ENCODE results near the gene PRMT1.

The PRMT1 gene

DNA sequence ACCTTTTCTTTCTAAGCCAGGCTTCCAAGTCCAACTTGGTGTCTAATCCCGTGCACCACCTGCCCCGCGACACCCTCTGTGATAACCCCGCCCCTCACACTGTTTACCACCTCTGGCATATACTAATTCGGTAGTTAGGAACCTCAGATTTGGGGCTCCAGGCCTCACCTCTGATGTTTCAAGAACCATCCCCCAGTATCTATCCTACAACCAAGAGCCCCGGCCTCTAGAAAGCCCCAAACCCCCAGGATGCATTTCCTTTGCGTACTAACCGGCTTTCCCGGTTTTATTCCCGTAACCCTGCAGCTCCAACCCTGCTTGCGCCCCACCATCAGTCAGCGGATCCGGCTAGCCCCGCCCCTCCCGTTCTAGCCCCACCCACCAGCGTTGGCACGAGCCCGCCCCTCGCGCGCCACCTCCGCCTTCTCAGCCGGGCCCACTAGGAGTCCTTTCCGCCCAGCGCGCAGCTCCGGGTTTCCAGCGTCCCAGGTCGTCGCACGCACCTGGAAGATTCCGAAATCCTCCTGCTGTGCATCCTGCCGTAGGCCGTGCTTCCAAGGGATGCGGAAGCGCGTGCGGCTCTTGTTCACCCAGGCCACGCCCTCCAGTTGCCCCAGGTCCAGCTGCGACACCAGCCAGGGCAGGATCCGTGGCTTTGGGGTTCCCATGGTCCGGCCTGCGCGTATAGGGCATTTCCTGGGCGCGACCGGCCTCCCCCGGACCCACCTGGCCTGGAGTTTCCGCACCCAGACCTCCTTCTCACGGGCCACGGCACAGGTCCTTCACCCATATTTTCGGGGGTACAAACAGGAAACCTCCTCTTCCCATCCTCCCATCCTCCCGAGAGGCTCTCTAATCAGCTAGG, 12.7 kb upstream of the PRMT1 start:
- Histone ChIP-seq H2BK120ac (ENCODE audit: low read depth, low read length) (no peak overlapping the region), H3K79me2 (ENCODE audit: control insufficient read depth, insufficient read depth, low read length) (peaks cover 19% of the 10 kb centered on the region), H2AK5ac (ENCODE audit: low read length) (peak overlapping the region; percentile 99), H3K4me2 (ENCODE audit: low read length) (peak overlapping the region; percentile 100), H3K4me3 (ENCODE audit: low read length) (peak overlapping the region; percentile 99), H4K5ac (ENCODE audit: low read length) (no peak overlapping the region), H3K56ac (ENCODE audit: low read length) (peak overlapping the region; percentile 99), H2BK15ac (replicated peaks; ENCODE audit: low read depth) (no peak overlapping the region), H3K27ac (ENCODE audit: low read depth, low read length) (peak overlapping the region; percentile 55), H3K79me1 (ENCODE audit: low read length) (peaks cover 17% of the 10 kb centered on the region), H3K4me1 (ENCODE audit: control insufficient read depth, low read depth, low read length) (peaks cover 2% of the 10 kb centered on the region), H3K27me3 (ENCODE audit: insufficient read depth, low read length, poor library complexity) (no peaks in the 10 kb centered on the region), H3K4ac (ENCODE audit: low read depth, low read length) (no peak overlapping the region), H4K8ac (ENCODE audit: low read depth, low read length) (no peak overlapping the region), H2BK5ac (ENCODE audit: low read length) (peak overlapping the region; percentile 78), H3K23ac (ENCODE audit: low read length) (peak overlapping the region; percentile 94), H3K36me3 (ENCODE audit: control insufficient read depth, insufficient read depth, low read length) (peaks cover 8% of the 10 kb centered on the region), H3K9ac (ENCODE audit: low read length) (peak overlapping the region; percentile 99), H3K18ac (ENCODE audit: low read length) (no peak overlapping the region)
- DNase-seq = peak; percentile 92
- WGBS (ENCODE audit: extremely low coverage, insufficient coverage, low lambda C conversion rate) = no CpG with 5 or more reads among the region's 53 CpGs

DNA sequence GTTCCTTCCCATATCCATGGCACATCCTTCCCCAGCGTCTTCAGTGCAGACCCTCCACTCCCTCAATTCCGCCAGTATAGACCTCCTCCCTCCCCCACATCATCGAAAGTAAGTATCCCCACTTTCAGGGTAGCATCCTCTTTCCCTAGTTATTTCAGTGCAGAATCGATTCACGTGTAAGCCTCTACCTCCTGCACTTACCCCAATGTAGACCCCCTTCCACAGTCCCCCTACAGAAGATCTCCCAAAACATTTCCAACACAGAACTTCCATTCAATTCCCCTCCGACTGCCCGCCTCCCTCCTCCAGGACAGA, 12.1 kb upstream of the PRMT1 start:
- H4K8ac ChIP-seq (ENCODE audit: low read depth, low read length) = no peak overlapping the region
- H3K4me1 ChIP-seq (ENCODE audit: control insufficient read depth, low read depth, low read length) = peaks cover 2% of the 10 kb centered on the region
- peak; percentile 32 for DNase-seq
- peak overlapping the region; percentile 99 for H2AK5ac ChIP-seq (ENCODE audit: low read length)
- H3K4me3 ChIP-seq (ENCODE audit: low read length) = peak overlapping the region; percentile 99
- H3K79me2 ChIP-seq (ENCODE audit: control insufficient read depth, insufficient read depth, low read length) = peaks cover 19% of the 10 kb centered on the region
- no peak overlapping the region for H3K4ac ChIP-seq (ENCODE audit: low read depth, low read length)
- peaks cover 6% of the 10 kb centered on the region for H3K36me3 ChIP-seq (ENCODE audit: control insufficient read depth, insufficient read depth, low read length)
- WGBS (ENCODE audit: extremely low coverage, insufficient coverage, low lambda C conversion rate) = no CpG with 5 or more reads among the region's 7 CpGs
- no peak overlapping the region for H2BK15ac ChIP-seq (replicated peaks; ENCODE audit: low read depth)
- H2BK5ac ChIP-seq (ENCODE audit: low read length) = peak overlapping the region; percentile 78
- no peak overlapping the region for H3K18ac ChIP-seq (ENCODE audit: low read length)
- H3K79me1 ChIP-seq (ENCODE audit: low read length) = peaks cover 20% of the 10 kb centered on the region
- H3K27me3 ChIP-seq (ENCODE audit: insufficient read depth, low read length, poor library complexity) = no peaks in the 10 kb centered on the region
- peak overlapping the region; percentile 99 for H3K56ac ChIP-seq (ENCODE audit: low read length)
- H3K4me2 ChIP-seq (ENCODE audit: low read length) = peak overlapping the region; percentile 100
- peak overlapping the region; percentile 99 for H3K9ac ChIP-seq (ENCODE audit: low read length)
- H3K27ac ChIP-seq (ENCODE audit: low read depth, low read length) = peak overlapping the region; percentile 55
- H2BK120ac ChIP-seq (ENCODE audit: low read depth, low read length) = no peak overlapping the region
- peak overlapping the region; percentile 94 for H3K23ac ChIP-seq (ENCODE audit: low read length)
- H4K5ac ChIP-seq (ENCODE audit: low read length) = no peak overlapping the region

DNA sequence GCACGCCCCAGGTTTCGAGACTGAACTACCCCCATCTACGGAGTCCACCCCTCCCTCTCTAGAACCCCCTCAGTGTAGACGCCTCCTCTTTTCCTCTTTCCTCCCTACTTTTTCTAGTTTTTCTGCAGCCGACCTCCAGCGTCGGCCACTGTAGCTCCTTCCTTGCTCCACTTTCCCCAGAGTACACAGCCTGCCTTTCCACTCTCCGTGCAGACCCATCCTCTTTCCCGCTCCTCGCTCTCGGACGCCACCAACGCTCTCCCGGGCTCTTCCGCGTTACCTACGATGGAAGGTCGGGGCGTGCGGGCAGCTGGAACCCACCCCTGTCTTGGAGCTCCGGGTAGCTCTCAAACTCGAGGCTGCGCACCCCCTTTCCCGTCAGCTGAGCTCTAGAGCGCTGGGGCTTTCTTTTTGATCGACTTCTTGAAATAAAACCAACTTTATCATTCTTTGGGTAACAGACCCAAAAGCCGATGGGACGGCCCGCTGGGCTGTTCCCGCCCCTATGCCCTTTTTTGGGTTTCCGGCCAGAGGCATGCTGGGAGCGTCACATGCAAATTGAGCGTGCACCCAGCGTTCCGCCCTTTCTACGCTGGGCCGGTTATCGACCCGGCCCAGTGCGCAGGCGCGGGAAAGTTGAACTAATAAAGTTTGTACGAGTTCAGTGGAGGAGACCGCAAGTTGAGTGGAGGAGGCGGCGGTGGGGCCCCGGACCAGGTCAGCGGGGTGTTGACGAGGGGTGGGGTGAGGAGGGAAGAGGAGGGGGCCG, 11.5 kb upstream of the PRMT1 start, which contains the start of the genes BCL2L12 and IRF3:
BCL2L12 (plus strand) TSS at position 583 of the 769 bp plus-strand sequence. CDS start 760 bp downstream, outside the sequence.
IRF3 (minus strand) TSS at position 507 of the 769 bp plus-strand sequence. CDS start 1,019 bp downstream, outside the sequence.
- Histone ChIP-seq H3K79me1 (ENCODE audit: low read length) (peaks cover 20% of the 10 kb centered on the region), H3K27ac (ENCODE audit: low read depth, low read length) (peak within 1 kb of the TSS; percentile 55), H3K36me3 (ENCODE audit: control insufficient read depth, insufficient read depth, low read length) (peaks cover 6% of the 10 kb centered on the region), H4K8ac (ENCODE audit: low read depth, low read length) (no peak within 1 kb of the TSS), H2AK5ac (ENCODE audit: low read length) (peak within 1 kb of the TSS; percentile 99), H3K23ac (ENCODE audit: low read length) (peak within 1 kb of the TSS; percentile 95), H2BK5ac (ENCODE audit: low read length) (peak within 1 kb of the TSS; percentile 78), H3K4me1 (ENCODE audit: control insufficient read depth, low read depth, low read length) (peaks cover 2% of the 10 kb centered on the region), H3K4me3 (ENCODE audit: low read length) (peak within 1 kb of the TSS; percentile 99), H4K5ac (ENCODE audit: low read length) (no peak within 1 kb of the TSS), H3K4ac (ENCODE audit: low read depth, low read length) (peak within 1 kb of the TSS; percentile 77), H3K18ac (ENCODE audit: low read length) (peak within 1 kb of the TSS; percentile 85), H2BK15ac (replicated peaks; ENCODE audit: low read depth) (no peak within 1 kb of the TSS), H3K27me3 (ENCODE audit: insufficient read depth, low read length, poor library complexity) (no peaks in the 10 kb centered on the region), H2BK120ac (ENCODE audit: low read depth, low read length) (no peak within 1 kb of the TSS), H3K79me2 (ENCODE audit: control insufficient read depth, insufficient read depth, low read length) (peaks cover 19% of the 10 kb centered on the region), H3K9ac (ENCODE audit: low read length) (peak within 1 kb of the TSS; percentile 99), H3K4me2 (ENCODE audit: low read length) (peak within 1 kb of the TSS; percentile 100), H3K56ac (ENCODE audit: low read length) (peak within 1 kb of the TSS; percentile 99)
- WGBS (ENCODE audit: extremely low coverage, insufficient coverage, low lambda C conversion rate) = no CpG with 5 or more reads among the region's 50 CpGs
- peak; percentile 97 for DNase-seq

DNA sequence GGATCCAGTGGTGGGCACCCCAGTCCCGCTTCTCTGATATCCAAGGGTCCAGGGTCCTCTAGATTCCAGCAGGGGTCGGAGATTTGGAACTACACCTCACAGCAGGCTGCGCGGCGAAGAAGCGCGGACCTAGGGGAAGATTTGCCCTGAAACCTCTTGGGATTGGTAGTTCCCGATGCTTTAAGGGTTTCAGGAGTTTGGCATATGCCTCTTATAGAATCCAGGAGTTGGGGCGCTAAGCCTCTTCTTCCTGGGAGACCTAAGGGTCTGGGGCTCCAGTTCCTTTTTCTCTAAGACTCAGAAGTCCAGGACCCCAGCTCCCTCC, 11.0 kb upstream of the PRMT1 start:
- H3K18ac ChIP-seq (ENCODE audit: low read length) = peak overlapping the region; percentile 85
- H3K4me1 ChIP-seq (ENCODE audit: control insufficient read depth, low read depth, low read length) = peaks cover 2% of the 10 kb centered on the region
- H3K23ac ChIP-seq (ENCODE audit: low read length) = no peak overlapping the region
- H3K79me1 ChIP-seq (ENCODE audit: low read length) = peaks cover 20% of the 10 kb centered on the region
- no peak overlapping the region for H4K5ac ChIP-seq (ENCODE audit: low read length)
- H4K8ac ChIP-seq (ENCODE audit: low read depth, low read length) = no peak overlapping the region
- no peak for DNase-seq
- H3K56ac ChIP-seq (ENCODE audit: low read length) = peak overlapping the region; percentile 74
- peak overlapping the region; percentile 72 for H2AK5ac ChIP-seq (ENCODE audit: low read length)
- H3K9ac ChIP-seq (ENCODE audit: low read length) = peak overlapping the region; percentile 68
- H3K4ac ChIP-seq (ENCODE audit: low read depth, low read length) = peak overlapping the region; percentile 77
- H3K27me3 ChIP-seq (ENCODE audit: insufficient read depth, low read length, poor library complexity) = no peaks in the 10 kb centered on the region
- H3K27ac ChIP-seq (ENCODE audit: low read depth, low read length) = no peak overlapping the region
- no CpG with 5 or more reads among the region's 9 CpGs for WGBS (ENCODE audit: extremely low coverage, insufficient coverage, low lambda C conversion rate)
- no peak overlapping the region for H2BK5ac ChIP-seq (ENCODE audit: low read length)
- H3K36me3 ChIP-seq (ENCODE audit: control insufficient read depth, insufficient read depth, low read length) = peaks cover 5% of the 10 kb centered on the region
- peak overlapping the region; percentile 45 for H3K4me3 ChIP-seq (ENCODE audit: low read length)
- peaks cover 19% of the 10 kb centered on the region for H3K79me2 ChIP-seq (ENCODE audit: control insufficient read depth, insufficient read depth, low read length)
- peak overlapping the region; percentile 89 for H3K4me2 ChIP-seq (ENCODE audit: low read length)
- H2BK120ac ChIP-seq (ENCODE audit: low read depth, low read length) = no peak overlapping the region
- no peak overlapping the region for H2BK15ac ChIP-seq (replicated peaks; ENCODE audit: low read depth)

- Histone ChIP-seq H3K4me2 (ENCODE audit: low read length) (no peak overlapping the region), H3K4me1 (ENCODE audit: control insufficient read depth, low read depth, low read length) (peaks cover 2% of the 10 kb centered on the region), H3K27me3 (ENCODE audit: insufficient read depth, low read length, poor library complexity) (no peaks in the 10 kb centered on the region), H3K36me3 (ENCODE audit: control insufficient read depth, insufficient read depth, low read length) (no peaks in the 10 kb centered on the region), H3K79me2 (ENCODE audit: control insufficient read depth, insufficient read depth, low read length) (peaks cover 19% of the 10 kb centered on the region), H3K23ac (ENCODE audit: low read length) (no peak overlapping the region), H4K8ac (ENCODE audit: low read depth, low read length) (no peak overlapping the region), H3K4me3 (ENCODE audit: low read length) (no peak overlapping the region), H3K79me1 (ENCODE audit: low read length) (peaks cover 20% of the 10 kb centered on the region), H4K5ac (ENCODE audit: low read length) (no peak overlapping the region), H2BK5ac (ENCODE audit: low read length) (no peak overlapping the region), H3K18ac (ENCODE audit: low read length) (no peak overlapping the region), H2AK5ac (ENCODE audit: low read length) (no peak overlapping the region), H3K9ac (ENCODE audit: low read length) (peak overlapping the region; percentile 68), H3K4ac (ENCODE audit: low read depth, low read length) (no peak overlapping the region), H2BK120ac (ENCODE audit: low read depth, low read length) (no peak overlapping the region), H2BK15ac (replicated peaks; ENCODE audit: low read depth) (no peak overlapping the region), H3K27ac (ENCODE audit: low read depth, low read length) (no peak overlapping the region), H3K56ac (ENCODE audit: low read length) (no peak overlapping the region)
- DNase-seq = no peak
- WGBS (ENCODE audit: extremely low coverage, insufficient coverage, low lambda C conversion rate) = no CpG with 5 or more reads among the region's 2 CpGs
These were observed 9.6 kb upstream of the PRMT1 start for GRCh38 chr19:49667473-49667872.

Data from mesendoderm (in vitro differentiated cells).